Measurements from ENCODE around the gene USP34.
"Not testable (repeated sequence)": the region's sequence is repeated elsewhere in the genome, so short reads cannot be mapped to it uniquely, and the experiment has no call there.

Gene USP34

DNA sequence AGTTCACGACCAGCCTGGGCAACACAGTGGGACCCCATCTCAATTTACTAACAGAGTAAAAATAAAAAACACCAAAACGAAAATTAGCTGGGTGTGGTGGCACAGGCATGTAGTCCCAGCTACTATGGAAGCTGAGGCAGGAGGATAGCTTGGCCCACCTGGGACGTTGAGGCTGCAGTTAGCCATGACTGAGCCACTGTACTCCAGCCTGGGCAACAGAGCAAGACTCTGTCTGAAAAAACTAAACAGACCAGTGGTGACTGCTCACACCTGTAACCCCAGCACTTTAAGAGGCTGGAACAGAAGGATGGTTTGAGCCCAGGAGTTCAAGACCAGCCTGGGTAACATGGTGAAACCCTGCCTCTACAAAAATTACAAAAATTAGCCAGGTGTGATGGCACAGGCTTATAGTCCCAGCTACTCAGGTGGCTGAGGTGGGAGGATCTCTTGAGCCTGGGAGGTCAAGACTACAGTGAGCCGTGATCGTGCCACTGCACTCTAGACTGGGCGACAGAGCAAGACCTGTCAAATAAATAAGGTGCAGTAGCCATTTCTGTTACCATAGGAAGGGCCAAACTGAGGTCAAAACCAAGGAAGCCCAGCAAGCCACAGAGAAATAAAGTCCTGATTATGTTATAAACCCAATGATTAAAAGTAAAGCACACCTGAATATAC lies 14.0 kb downstream of the USP34 start:
- DNase-seq (ENCODE audit: low read depth, low spot score), result no peak
- Histone ChIP-seq H3K27me3 (ENCODE audit: insufficient read depth, insufficient read length) (no peaks in the 10 kb centered on the region), H3K4me1 (ENCODE audit: insufficient read depth, insufficient read length) (no peaks in the 10 kb centered on the region), H3K4me3 (ENCODE audit: insufficient read length, low read depth) (no peak overlapping the region), H3K9ac (ENCODE audit: insufficient read length, low read depth) (no peak overlapping the region), H3K9me3 (ENCODE audit: insufficient read depth, low read length) (no peaks in the 10 kb centered on the region), H3K36me3 (ENCODE audit: insufficient read depth, insufficient read length, low read length) (peaks cover 4% of the 10 kb centered on the region)
- TF ChIP-seq ZNF274 (IDR thresholded peaks at IDR 0.05; ENCODE audit: low read depth, low read length) (no peak), SUZ12 (IDR thresholded peaks at IDR 0.05; ENCODE audit: extremely low read depth, insufficient read depth, insufficient read length) (no peak), YY1 (IDR thresholded peaks at IDR 0.05; ENCODE audit: insufficient read depth, insufficient read length) (no peak)

DNA sequence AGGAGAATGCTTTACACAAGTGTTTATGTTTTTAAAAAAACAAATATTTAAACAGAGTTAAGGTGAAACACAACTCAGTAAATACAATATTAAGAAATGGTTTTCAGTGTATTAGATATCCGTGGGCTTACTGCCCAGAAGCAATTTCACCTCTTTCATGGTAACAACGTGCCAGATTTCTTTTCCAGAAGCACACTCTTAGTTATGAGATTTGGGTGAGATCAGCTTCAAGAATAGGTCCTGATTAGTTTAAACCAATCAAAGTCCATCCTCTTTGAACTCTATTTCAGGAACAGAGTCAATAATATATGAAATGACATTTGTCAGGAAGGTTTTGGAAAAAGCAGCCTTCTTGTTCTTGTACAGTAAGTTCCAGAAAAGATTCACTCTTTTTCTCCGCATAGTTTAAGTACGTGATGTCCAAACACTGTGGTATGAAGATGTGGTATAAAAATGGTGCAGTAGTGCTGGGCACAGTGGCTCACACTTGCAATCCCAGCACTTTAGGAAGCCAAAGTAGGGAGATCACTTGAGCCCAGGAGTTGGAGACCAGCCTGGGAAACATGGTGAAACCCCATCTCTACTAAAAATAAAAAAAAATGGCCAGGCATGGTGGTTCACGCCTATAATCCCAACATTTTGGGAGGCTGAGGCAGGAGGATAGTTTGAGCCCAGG lies 14.7 kb downstream of the USP34 start:
- H3K9ac ChIP-seq (ENCODE audit: insufficient read length, low read depth), result no peak overlapping the region
- H3K27me3 ChIP-seq (ENCODE audit: insufficient read depth, insufficient read length), result no peaks in the 10 kb centered on the region
- DNase-seq (ENCODE audit: low read depth, low spot score), result no peak
- H3K9me3 ChIP-seq (ENCODE audit: insufficient read depth, low read length), result no peaks in the 10 kb centered on the region
- TF ChIP-seq YY1 (IDR thresholded peaks at IDR 0.05; ENCODE audit: insufficient read depth, insufficient read length) (no peak), SUZ12 (IDR thresholded peaks at IDR 0.05; ENCODE audit: extremely low read depth, insufficient read depth, insufficient read length) (no peak), ZNF274 (IDR thresholded peaks at IDR 0.05; ENCODE audit: low read depth, low read length) (no peak)
- no peaks in the 10 kb centered on the region for H3K4me1 ChIP-seq (ENCODE audit: insufficient read depth, insufficient read length)
- H3K36me3 ChIP-seq (ENCODE audit: insufficient read depth, insufficient read length, low read length), result peaks cover 4% of the 10 kb centered on the region
- H3K4me3 ChIP-seq (ENCODE audit: insufficient read length, low read depth), result no peak overlapping the region

DNA sequence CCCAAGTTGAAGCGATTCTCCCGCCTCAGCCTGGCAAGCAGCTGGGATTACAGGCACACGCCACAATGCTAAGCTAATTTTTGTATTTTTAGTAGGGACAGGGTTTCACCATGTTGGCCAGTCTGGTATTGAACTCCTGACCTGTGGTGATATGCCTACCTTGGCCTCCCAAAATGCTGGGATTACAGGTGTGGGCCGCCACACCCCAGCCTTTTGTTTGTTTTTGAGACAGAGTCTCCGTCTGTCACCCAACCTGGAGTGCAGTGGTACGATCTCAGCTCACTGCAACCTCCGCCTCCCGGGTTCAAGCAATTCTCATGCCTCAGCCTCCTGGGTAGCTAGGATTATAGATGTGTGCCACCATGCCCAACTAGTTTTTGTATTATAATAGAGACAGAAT lies 15.9 kb downstream of the USP34 start:
- DNase-seq (ENCODE audit: low read depth, low spot score); H3K4me3 ChIP-seq (ENCODE audit: insufficient read length, low read depth); H3K9me3 ChIP-seq (ENCODE audit: insufficient read depth, low read length); H3K27me3 ChIP-seq (ENCODE audit: insufficient read depth, insufficient read length); H3K9ac ChIP-seq (ENCODE audit: insufficient read length, low read depth); H3K4me1 ChIP-seq (ENCODE audit: insufficient read depth, insufficient read length); H3K36me3 ChIP-seq (ENCODE audit: insufficient read depth, insufficient read length, low read length): not testable (repeated sequence)

DNA sequence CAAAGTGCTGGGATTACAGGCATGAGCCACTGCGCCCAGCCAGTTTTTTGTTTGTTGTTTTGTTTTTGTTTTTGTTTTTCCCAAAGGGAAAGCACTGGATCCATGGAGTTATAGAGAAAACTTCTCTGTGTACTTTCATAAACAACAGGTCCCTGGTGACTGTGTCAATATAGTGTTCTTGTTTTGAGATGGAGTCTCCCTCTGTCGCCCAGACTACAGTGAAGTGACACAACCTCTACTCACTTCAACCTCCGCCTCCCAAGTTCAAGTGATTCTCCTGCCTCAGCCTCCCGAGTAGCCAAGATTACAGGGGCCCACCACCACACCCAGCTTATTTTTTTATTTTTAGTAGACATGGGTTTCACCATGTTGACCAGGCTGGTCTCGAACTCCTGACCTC lies 16.5 kb downstream of the USP34 start:
- no peak for TF ChIP-seq YY1 (IDR thresholded peaks at IDR 0.05; ENCODE audit: insufficient read depth, insufficient read length)

DNA sequence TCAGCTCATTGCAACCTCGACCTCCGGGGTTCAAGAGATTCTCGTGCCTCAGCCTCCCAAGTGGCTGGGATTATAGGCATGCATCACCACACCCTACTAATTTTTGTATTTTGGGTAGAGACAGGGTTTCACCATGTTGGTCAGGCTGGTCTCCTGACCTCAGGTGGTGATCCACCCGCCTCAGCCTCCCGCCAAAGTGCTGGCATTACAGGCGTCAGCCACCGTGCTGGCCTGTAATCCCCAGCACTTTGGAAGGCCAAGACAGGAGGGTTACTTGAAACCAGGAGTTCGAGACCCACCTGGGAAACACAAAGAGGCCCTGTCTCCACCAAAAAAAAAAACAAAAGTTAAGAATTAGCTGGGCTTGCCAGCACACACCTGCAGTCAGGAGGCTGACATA lies 18.5 kb downstream of the USP34 start:
- TF ChIP-seq YY1 (IDR thresholded peaks at IDR 0.05; ENCODE audit: insufficient read depth, insufficient read length), result no peak
- TF ChIP-seq ZNF274 (IDR thresholded peaks at IDR 0.05; ENCODE audit: low read depth, low read length), result no peak
- TF ChIP-seq SUZ12 (IDR thresholded peaks at IDR 0.05; ENCODE audit: extremely low read depth, insufficient read depth, insufficient read length), result no peak
- no peak for DNase-seq (ENCODE audit: low read depth, low spot score)
- no peaks in the 10 kb centered on the region for H3K27me3 ChIP-seq (ENCODE audit: insufficient read depth, insufficient read length)
- no peak overlapping the region for H3K4me3 ChIP-seq (ENCODE audit: insufficient read length, low read depth)
- no peaks in the 10 kb centered on the region for H3K9me3 ChIP-seq (ENCODE audit: insufficient read depth, low read length)
- no peaks in the 10 kb centered on the region for H3K4me1 ChIP-seq (ENCODE audit: insufficient read depth, insufficient read length)
- H3K36me3 ChIP-seq (ENCODE audit: insufficient read depth, insufficient read length, low read length), result peaks cover 4% of the 10 kb centered on the region
- H3K9ac ChIP-seq (ENCODE audit: insufficient read length, low read depth), result no peak overlapping the region

More for the DNA sequence above, 16.5 kb downstream of the USP34 start:
- H3K4me3 ChIP-seq (ENCODE audit: insufficient read length, low read depth), result no peak overlapping the region
- no peak overlapping the region for H3K9ac ChIP-seq (ENCODE audit: insufficient read length, low read depth)
- no peak for DNase-seq (ENCODE audit: low read depth, low spot score)
- no peaks in the 10 kb centered on the region for H3K4me1 ChIP-seq (ENCODE audit: insufficient read depth, insufficient read length)
- no peaks in the 10 kb centered on the region for H3K9me3 ChIP-seq (ENCODE audit: insufficient read depth, low read length)
- H3K27me3 ChIP-seq (ENCODE audit: insufficient read depth, insufficient read length), result no peaks in the 10 kb centered on the region
- H3K36me3 ChIP-seq (ENCODE audit: insufficient read depth, insufficient read length, low read length), result peaks cover 4% of the 10 kb centered on the region

DNA sequence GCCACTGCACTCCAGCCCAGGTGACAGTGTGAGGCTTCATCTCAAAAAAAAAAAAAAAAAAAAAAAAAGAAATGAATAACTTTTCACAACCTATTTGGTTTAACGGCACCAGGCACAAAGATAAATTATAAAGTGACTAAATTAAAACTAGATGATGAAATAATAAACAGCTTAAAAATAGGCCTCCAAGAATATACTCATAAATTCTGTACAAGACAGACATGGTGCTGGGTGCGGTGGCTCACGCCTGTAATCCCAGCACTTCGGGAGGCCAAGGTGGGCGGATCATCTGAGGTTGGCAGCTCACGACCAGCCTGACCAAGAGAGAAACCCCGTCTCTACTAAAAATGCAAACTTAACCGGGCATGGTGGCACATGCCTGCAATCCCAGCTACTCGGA lies 19.7 kb downstream of the USP34 start:
- DNase-seq (ENCODE audit: low read depth, low spot score), result no peak
- TF ChIP-seq YY1 (IDR thresholded peaks at IDR 0.05; ENCODE audit: insufficient read depth, insufficient read length) (no peak), SUZ12 (IDR thresholded peaks at IDR 0.05; ENCODE audit: extremely low read depth, insufficient read depth, insufficient read length) (no peak), ZNF274 (IDR thresholded peaks at IDR 0.05; ENCODE audit: low read depth, low read length) (no peak)
- H3K9me3 ChIP-seq (ENCODE audit: insufficient read depth, low read length), result no peaks in the 10 kb centered on the region
- no peak overlapping the region for H3K9ac ChIP-seq (ENCODE audit: insufficient read length, low read depth)
- peaks cover 2% of the 10 kb centered on the region for H3K36me3 ChIP-seq (ENCODE audit: insufficient read depth, insufficient read length, low read length)
- no peak overlapping the region for H3K4me3 ChIP-seq (ENCODE audit: insufficient read length, low read depth)
- H3K27me3 ChIP-seq (ENCODE audit: insufficient read depth, insufficient read length), result no peaks in the 10 kb centered on the region
- no peaks in the 10 kb centered on the region for H3K4me1 ChIP-seq (ENCODE audit: insufficient read depth, insufficient read length)

DNA sequence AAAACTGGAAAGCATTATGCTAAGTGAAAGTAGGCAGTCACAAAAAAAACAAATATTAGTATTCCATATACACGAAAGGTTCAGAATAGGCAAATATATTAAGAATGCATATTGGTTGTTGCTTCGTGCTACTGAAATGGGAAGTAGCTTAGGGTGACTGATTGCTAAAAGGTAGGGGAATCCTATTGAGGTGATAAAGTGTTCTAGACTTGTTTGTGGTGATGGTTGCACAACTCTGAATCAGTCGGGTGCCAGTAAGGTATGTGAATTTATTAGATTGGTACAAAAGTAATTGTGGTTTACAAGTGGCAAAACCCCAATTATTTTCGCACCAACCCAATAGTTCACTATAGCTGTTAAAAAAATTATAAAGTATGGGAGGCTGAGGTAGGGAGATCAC lies 20.7 kb downstream of the USP34 start:
- no peak overlapping the region for H3K4me3 ChIP-seq (ENCODE audit: insufficient read length, low read depth)
- TF ChIP-seq ZNF274 (IDR thresholded peaks at IDR 0.05; ENCODE audit: low read depth, low read length) (no peak), YY1 (IDR thresholded peaks at IDR 0.05; ENCODE audit: insufficient read depth, insufficient read length) (no peak), SUZ12 (IDR thresholded peaks at IDR 0.05; ENCODE audit: extremely low read depth, insufficient read depth, insufficient read length) (no peak)
- no peaks in the 10 kb centered on the region for H3K36me3 ChIP-seq (ENCODE audit: insufficient read depth, insufficient read length, low read length)
- no peaks in the 10 kb centered on the region for H3K4me1 ChIP-seq (ENCODE audit: insufficient read depth, insufficient read length)
- no peaks in the 10 kb centered on the region for H3K27me3 ChIP-seq (ENCODE audit: insufficient read depth, insufficient read length)
- H3K9ac ChIP-seq (ENCODE audit: insufficient read length, low read depth), result no peak overlapping the region
- H3K9me3 ChIP-seq (ENCODE audit: insufficient read depth, low read length), result no peaks in the 10 kb centered on the region
- DNase-seq (ENCODE audit: low read depth, low spot score), result no peak

Measured in NT2/D1 (cell line).